Mammary epithelial cell (primary cell): ENCODE measurements around the gene HSH2D.

Experiments
- CTCF ChIP-seq, 2 donors: IDR thresholded peaks in 1 of 2; conservative IDR thresholded peaks in 1 of 2; 2 replicates each; pipeline ENCODE4 v1.5.1; 2011 to 2012; ENCODE audit warnings: inconsistent platforms in 2 of 2, low read length in 2 of 2, mild to moderate bottlenecking in 2 of 2, control low read depth in 1 of 2, low read depth in 1 of 2; ENCODE audit not compliant: insufficient read depth in 1 of 2; ENCODE audit errors: extremely low read depth in 1 of 2
- EZH2 ChIP-seq: IDR thresholded peaks from 2 replicates; pipeline ENCODE4 v1.6.1; 2012; ENCODE audit warnings: low read length, inconsistent platforms, borderline replicate concordance

DNA sequence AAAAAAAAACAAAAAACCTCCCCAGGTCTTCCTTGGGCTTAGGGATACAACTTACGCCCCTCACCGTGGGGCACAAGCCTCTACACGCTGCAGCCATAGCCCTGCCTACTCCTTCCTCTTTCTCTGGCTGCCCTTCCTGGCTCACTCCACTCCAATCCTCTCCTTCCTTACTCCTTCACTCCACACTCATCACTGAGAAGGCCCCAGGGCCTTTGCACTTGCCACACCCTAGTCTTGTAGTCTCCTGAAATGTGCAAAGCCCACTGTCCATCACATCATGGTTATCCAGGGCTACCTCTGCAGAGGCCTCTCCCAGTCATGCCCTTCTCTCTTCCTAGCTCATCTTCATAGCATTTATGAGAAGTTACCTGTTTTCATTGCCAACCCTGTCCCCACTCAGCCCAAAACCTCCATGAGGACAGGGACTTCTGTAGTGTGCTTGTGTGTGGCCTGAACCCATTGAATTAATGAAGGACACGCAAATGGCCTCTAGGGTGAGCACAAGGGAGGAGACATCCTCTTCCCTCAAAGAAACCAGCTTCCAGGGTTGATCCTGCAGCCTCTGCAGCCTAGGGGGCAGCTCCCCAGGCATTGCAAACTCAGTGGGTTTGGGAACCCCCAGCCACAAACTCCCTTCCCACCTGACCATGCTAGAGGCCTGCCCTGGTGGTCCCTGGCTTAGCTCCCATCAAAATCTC, 7.9 kb upstream of the HSH2D start:
- TF ChIP-seq CTCF (conservative IDR thresholded peaks at IDR 0.05 in 1 of 2, IDR thresholded peaks at IDR 0.05 in 1 of 2; ENCODE audit: extremely low read depth in 1 of 2, insufficient read depth in 1 of 2, low read depth in 1 of 2, low read length in 2 of 2) (no peak), EZH2 (no peak)
